Activated CD4-positive, alpha-beta memory T cell treated with anti-CD3 and anti-CD28 coated beads for 36 hours (primary cell): ENCODE results near the gene RNASEL. TPM values are rescaled to one million over a fixed set of nuclear protein-coding genes. Genes with fewer than 3 reads are reported as not detected.

Source experiments
- CTCF ChIA-PET: fragments of 350-600 bp; sonication (Branson Sonifier 250); formaldehyde crosslinking; loops from one replicate; lab custom pipeline; 2021; ENCODE audit warnings: antibody characterized with exemption, inconsistent platforms; lab: Charles Lee
- POLR2A ChIA-PET: fragments of 350-600 bp; sonication (Branson Sonifier 250); formaldehyde crosslinking; loops from one replicate; lab custom pipeline; 2021; ENCODE audit warnings: antibody characterized with exemption; lab: Charles Lee
- DNase-seq: peaks from one replicate; pipeline ENCODE4 v3.0.0-alpha.2; 2020
- H3K27ac Mint-ChIP-seq: one replicate; pipeline ENCODE4 v1.8.0; 2021; ENCODE audit warnings: mixed read lengths
- H3K27me3 Mint-ChIP-seq: one replicate; pipeline ENCODE4 v1.8.0; 2021; ENCODE audit warnings: mixed read lengths
- H3K36me3 Mint-ChIP-seq: one replicate; pipeline ENCODE4 v1.8.0; 2021; ENCODE audit warnings: mixed read lengths
- H3K4me1 Mint-ChIP-seq: one replicate; pipeline ENCODE4 v1.8.0; 2021; ENCODE audit warnings: low read depth, mixed read lengths
- H3K4me3 Mint-ChIP-seq: one replicate; pipeline ENCODE4 v1.8.0; 2021; ENCODE audit warnings: mild to moderate bottlenecking, mixed read lengths
- H3K9me3 Mint-ChIP-seq: one replicate; pipeline ENCODE4 v1.8.0; 2021; ENCODE audit warnings: mixed read lengths
- intact Hi-C: fragments of 100-400 bp; cut with micrococcal nuclease; formaldehyde crosslinking; loops from one replicate; pipeline ENCODE4 v1.15.1; 2023
- total RNA-seq, 2 experiments: library from RNA; stranded (reverse); gene quantifications; one replicate each; pipeline ENCODE4 v1.2.3, GENCODE V29; 2021

The RNASEL gene
- total RNA-seq, 2 experiments from 2014 or later = 4.5 TPM

GRCh38 chr1:182620924-182621585, 32.0 kb upstream of the RNASEL start:
- Mint-ChIP-seq H3K27ac (peak overlapping the region; percentile 40), H3K27me3 (peaks cover 4% of the 10 kb centered on the region), H3K9me3 (peaks cover 7% of the 10 kb centered on the region), H3K4me3 (no peak overlapping the region), H3K36me3 (peaks cover 9% of the 10 kb centered on the region), H3K4me1 (peaks cover 88% of the 10 kb centered on the region)
- intact Hi-C loops = no loop called here
- CTCF ChIA-PET = interaction anchor here (0.9 to 1.5 kb wide), 5 partner anchors 9 to 164 kb away, joined by 3 to 7 read pairs (median 4); no protein-coding TSS in a partner anchor
- DNase-seq = no peak
- POLR2A ChIA-PET = interaction anchor here (0.9 kb wide), 1 partner anchor 9 kb away, joined by 4 read pairs; no protein-coding TSS in a partner anchor

DNA sequence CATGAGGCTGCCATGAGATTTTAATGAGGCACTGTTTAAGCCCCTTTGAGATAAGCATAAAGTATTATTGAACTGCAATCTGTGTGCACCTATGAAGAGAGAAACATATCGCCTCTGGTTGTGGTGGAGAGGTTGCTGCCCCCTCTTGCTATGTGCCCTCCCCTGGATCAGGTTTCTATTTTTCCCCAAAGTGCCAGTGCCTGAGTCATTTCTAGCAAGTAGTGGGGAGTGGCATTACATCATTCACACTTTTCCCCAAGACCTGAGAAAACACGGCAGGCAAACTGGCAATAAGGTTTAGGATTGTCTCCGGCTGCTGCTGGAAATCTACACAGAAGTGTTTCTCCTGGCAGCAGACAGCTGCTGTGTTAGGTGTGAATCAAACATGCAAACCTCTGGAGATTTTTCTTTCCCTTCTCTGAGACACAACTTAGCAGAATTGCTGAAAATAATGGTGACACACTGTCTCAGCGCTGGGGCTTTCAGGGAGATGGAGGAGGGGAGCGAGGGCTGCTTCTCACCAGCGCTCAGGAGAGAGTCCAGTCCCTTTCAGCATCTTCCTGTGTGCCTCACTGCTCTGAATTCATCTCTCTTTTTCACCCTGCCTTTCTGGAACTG, 28.8 kb upstream of the RNASEL start:
- intact Hi-C loops = loop anchor here (2.0 kb wide), 2 partner anchors 97 to 369 kb away; no protein-coding TSS in a partner anchor
- Mint-ChIP-seq H3K9me3 (peaks cover 7% of the 10 kb centered on the region), H3K4me1 (peaks cover 76% of the 10 kb centered on the region), H3K4me3 (no peak overlapping the region), H3K27me3 (peaks cover 12% of the 10 kb centered on the region), H3K27ac (no peak overlapping the region), H3K36me3 (peaks cover 9% of the 10 kb centered on the region)
- peak; percentile 38 for DNase-seq
- ChIA-PET POLR2A (interaction anchor here (2.3 kb wide), 1 partner anchor 15 kb away, joined by 7 read pairs; no protein-coding TSS in a partner anchor), CTCF (interaction anchor here (2.3 to 6.0 kb wide), 3 partner anchors 11 to 165 kb away, joined by 10 to 45 read pairs (median 29); no protein-coding TSS in a partner anchor)

DNA sequence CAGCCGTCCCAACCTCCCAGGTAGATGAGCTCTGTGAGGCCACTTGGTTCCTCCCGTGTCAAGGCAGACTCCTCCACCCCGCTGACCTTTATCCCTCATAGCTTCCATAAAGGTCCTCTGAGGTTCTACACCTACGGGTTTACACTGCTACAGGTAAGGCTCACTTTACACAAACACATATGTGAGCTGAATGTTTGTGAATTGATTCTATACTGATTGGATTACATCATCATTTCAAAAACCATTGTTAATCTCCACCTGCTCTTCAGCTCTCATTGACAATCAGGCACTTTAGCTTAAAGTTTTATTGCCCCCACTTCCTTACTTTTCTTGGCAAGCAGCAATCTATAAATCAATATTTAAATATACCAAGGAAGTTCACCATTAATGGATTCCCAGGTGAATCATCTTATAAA, 28.0 kb upstream of the RNASEL start:
- intact Hi-C loops = loop anchor here (2.0 kb wide), 2 partner anchors 98 to 368 kb away; no protein-coding TSS in a partner anchor
- CTCF ChIA-PET = interaction anchor here (1.0 to 6.0 kb wide), 7 partner anchors 11 to 170 kb away, joined by 3 to 45 read pairs (median 12); no protein-coding TSS in a partner anchor
- Mint-ChIP-seq H3K4me1 (peaks cover 70% of the 10 kb centered on the region), H3K4me3 (no peak overlapping the region), H3K27me3 (peaks cover 12% of the 10 kb centered on the region), H3K36me3 (peaks cover 9% of the 10 kb centered on the region), H3K27ac (peak overlapping the region; percentile 89), H3K9me3 (peaks cover 7% of the 10 kb centered on the region)
- DNase-seq = no peak
- POLR2A ChIA-PET = interaction anchor here (1.6 to 5.7 kb wide), 5 partner anchors 12 to 223 kb away, joined by 7 to 83 read pairs (median 15); partner anchors contain the start of gene RGS16

GRCh38 chr1:182616130-182617013, 27.3 kb upstream of the RNASEL start:
- Mint-ChIP-seq H3K27ac (peak overlapping the region; percentile 89), H3K36me3 (peaks cover 9% of the 10 kb centered on the region), H3K4me3 (peak overlapping the region; percentile 77), H3K9me3 (peaks cover 7% of the 10 kb centered on the region), H3K4me1 (peaks cover 64% of the 10 kb centered on the region), H3K27me3 (peaks cover 12% of the 10 kb centered on the region)
- intact Hi-C loops = loop anchor here (1.0 to 2.0 kb wide), 5 partner anchors 8 to 368 kb away; no protein-coding TSS in a partner anchor
- ChIA-PET POLR2A (interaction anchor here (1.6 to 5.7 kb wide), 7 partner anchors 8 to 224 kb away, joined by 4 to 83 read pairs (median 15); partner anchors contain the start of gene RGS16), CTCF (interaction anchor here (1.0 to 6.0 kb wide), 8 partner anchors 10 to 171 kb away, joined by 3 to 45 read pairs (median 12); no protein-coding TSS in a partner anchor)
- DNase-seq = peak; percentile 94

DNA sequence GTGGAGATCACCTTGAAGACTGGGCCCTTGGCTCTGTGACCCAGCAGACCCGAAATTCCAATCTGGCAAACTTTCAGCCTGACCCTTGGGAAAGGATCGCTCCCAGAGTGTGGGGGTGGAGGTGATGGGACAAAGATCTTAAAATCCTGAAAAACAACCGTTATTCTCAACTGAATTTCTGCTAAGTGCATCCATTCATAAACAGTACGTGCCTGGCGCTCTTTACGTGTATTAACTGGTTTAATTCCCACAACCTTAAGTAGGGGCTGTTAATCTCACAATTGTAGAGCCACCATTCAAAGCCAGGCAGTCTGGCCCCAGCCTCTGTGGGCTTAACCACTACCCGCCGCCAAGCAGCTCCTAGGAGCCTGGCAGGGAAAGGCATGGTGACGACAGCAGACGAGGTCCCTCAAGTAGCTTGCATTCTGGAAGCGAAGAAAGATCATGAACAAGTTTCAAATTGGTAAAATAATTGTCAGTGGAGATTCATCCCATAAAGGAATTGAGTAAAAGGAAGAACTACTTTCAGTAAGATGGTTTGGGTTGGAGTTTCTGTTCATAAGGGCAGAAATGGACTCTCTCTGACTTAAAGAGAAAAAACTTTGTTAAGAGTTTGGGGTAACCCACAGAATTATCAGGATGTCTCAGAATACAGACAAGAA, 26.5 kb upstream of the RNASEL start:
- Mint-ChIP-seq H3K4me1 (peaks cover 60% of the 10 kb centered on the region), H3K27me3 (peaks cover 12% of the 10 kb centered on the region), H3K9me3 (peaks cover 2% of the 10 kb centered on the region), H3K4me3 (peak overlapping the region; percentile 77), H3K36me3 (peaks cover 8% of the 10 kb centered on the region), H3K27ac (peak overlapping the region; percentile 89)
- intact Hi-C loops = loop anchor here (1.0 to 2.0 kb wide), 6 partner anchors 9 to 367 kb away; no protein-coding TSS in a partner anchor
- ChIA-PET POLR2A (interaction anchor here (1.6 to 5.7 kb wide), 7 partner anchors 9 to 225 kb away, joined by 4 to 83 read pairs (median 15); partner anchors contain the start of gene RGS16), CTCF (interaction anchor here (1.0 to 6.0 kb wide), 9 partner anchors 9 to 172 kb away, joined by 3 to 45 read pairs (median 11); no protein-coding TSS in a partner anchor)
- DNase-seq = peak; percentile 74

DNA sequence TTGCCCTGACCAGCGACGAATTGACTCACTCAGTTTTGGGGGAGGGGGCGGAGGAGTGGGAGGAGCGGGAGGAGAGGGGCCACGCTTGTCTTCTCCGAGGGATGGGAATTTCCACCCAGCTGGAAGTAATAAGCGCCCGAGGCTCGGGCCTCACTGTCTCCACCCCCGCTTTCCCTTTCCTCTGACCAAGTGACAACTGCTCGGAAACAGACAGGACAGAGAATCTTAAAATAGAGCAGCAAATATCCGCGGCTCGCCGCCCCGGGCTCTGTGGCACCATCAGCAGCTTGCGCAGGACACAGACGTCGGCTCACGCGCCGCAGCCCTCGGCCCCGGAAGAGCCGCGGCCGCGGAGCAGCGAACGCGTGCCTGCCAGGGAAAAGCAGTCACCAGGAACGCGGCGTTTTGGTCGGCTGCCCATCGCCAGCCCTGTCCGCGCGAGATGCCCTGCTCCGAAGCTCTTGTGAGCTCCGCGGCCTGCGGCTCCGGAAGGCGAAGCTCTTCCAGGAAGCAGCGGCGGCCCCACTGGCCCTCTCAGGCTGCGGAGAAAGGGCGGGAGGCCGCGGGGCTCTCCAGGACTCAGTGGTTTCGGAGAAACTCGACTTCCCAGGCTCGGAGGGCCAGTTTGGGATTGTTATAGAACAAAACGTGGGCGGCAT, 25.9 kb upstream of the RNASEL start:
- Mint-ChIP-seq H3K36me3 (peaks cover 6% of the 10 kb centered on the region), H3K4me1 (peaks cover 55% of the 10 kb centered on the region), H3K27me3 (peaks cover 12% of the 10 kb centered on the region), H3K27ac (peak overlapping the region; percentile 89), H3K9me3 (no peaks in the 10 kb centered on the region), H3K4me3 (peak overlapping the region; percentile 77)
- ChIA-PET POLR2A (interaction anchor here (0.9 to 5.7 kb wide), 7 partner anchors 10 to 225 kb away, joined by 3 to 83 read pairs (median 15); partner anchors contain the start of gene RGS16), CTCF (interaction anchor here (1.0 to 6.0 kb wide), 9 partner anchors 10 to 172 kb away, joined by 3 to 45 read pairs (median 11); no protein-coding TSS in a partner anchor)
- intact Hi-C loops = loop anchor here (1.0 kb wide), 1 partner anchor 27 kb away; no protein-coding TSS in a partner anchor
- DNase-seq = peak; percentile 76

- Mint-ChIP-seq H3K27me3 (peaks cover 9% of the 10 kb centered on the region), H3K4me1 (peaks cover 50% of the 10 kb centered on the region), H3K4me3 (no peak overlapping the region), H3K27ac (no peak overlapping the region), H3K36me3 (peaks cover 1% of the 10 kb centered on the region), H3K9me3 (no peaks in the 10 kb centered on the region)
- CTCF ChIA-PET = interaction anchor here (0.5 to 1.8 kb wide), 5 partner anchors 9 to 1042 kb away, joined by 3 to 5 read pairs (median 3); no protein-coding TSS in a partner anchor
- DNase-seq = no peak
- POLR2A ChIA-PET = interaction anchor here (5.7 kb wide), 1 partner anchor 6 kb away, joined by 83 read pairs; the partner anchor contains the start of gene RGS16
- intact Hi-C loops = no loop called here
Measured at GRCh38 chr1:182611787-182612186, 22.7 kb upstream of the RNASEL start.

DNA sequence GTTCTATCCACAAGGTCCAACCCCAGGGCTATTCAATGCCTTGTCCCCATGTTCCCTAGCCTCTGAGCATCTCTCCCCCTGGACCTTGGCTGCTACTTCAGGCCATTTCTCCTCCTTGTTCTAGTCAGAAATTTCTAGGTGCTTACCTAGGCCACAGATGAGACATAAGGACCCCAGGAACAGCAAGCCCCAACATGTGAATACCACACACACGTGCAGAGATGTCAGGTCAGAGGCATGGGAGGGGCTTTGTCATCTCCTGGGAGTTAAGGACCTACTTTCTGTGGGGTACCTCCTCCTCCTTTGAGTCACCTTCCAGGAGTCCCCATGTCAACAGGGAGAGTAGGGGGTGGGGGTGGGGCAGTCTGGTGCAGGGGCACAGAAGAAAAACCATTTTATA, 22.3 kb upstream of the RNASEL start:
- Mint-ChIP-seq H3K27ac (no peak overlapping the region), H3K4me1 (peaks cover 49% of the 10 kb centered on the region), H3K27me3 (peaks cover 9% of the 10 kb centered on the region), H3K36me3 (peaks cover 1% of the 10 kb centered on the region), H3K9me3 (no peaks in the 10 kb centered on the region), H3K4me3 (no peak overlapping the region)
- CTCF ChIA-PET = interaction anchor here (1.8 kb wide), 1 partner anchor 8 kb away, joined by 5 read pairs; no protein-coding TSS in a partner anchor
- intact Hi-C loops = no loop called here
- POLR2A ChIA-PET = no interaction called here
- no peak for DNase-seq

- Mint-ChIP-seq H3K36me3 (no peaks in the 10 kb centered on the region), H3K4me3 (no peak overlapping the region), H3K27ac (no peak overlapping the region), H3K9me3 (no peaks in the 10 kb centered on the region), H3K4me1 (peaks cover 43% of the 10 kb centered on the region), H3K27me3 (peaks cover 8% of the 10 kb centered on the region)
- intact Hi-C loops = no loop called here
- DNase-seq = no peak
- ChIA-PET POLR2A (interaction anchor here (0.6 kb wide), 1 partner anchor 19 kb away, joined by 3 read pairs; no protein-coding TSS in a partner anchor), CTCF (interaction anchor here (1.0 kb wide), 1 partner anchor 11 kb away, joined by 3 read pairs; no protein-coding TSS in a partner anchor)
Measured at GRCh38 chr1:182610606-182611194, 21.6 kb upstream of the RNASEL start.
